HFF-Myc (cell line): ENCODE data around the gene MCRIP1.

Experiments
- DNase-seq: peaks from one replicate; pipeline ENCODE4 v3.0.0-alpha.2; 2011; ENCODE audit warnings: low read depth; ENCODE audit errors: extremely low read depth
- H3K4me3 ChIP-seq: replicated peaks from 2 replicates; pipeline ENCODE4 v1.5.1; 2011; ENCODE audit warnings: low read depth, mild to moderate bottlenecking, control low read depth, low read length
- CTCF ChIP-seq: IDR thresholded peaks from 2 replicates; pipeline ENCODE4 v1.5.1; 2012; ENCODE audit warnings: mild to moderate bottlenecking, low read depth, low read length, control low read depth; ENCODE audit errors: missing control alignments

Gene MCRIP1

GRCh38 chr17:81811705-81812570 is 21.2 kb downstream of the MCRIP1 start:
- H3K4me3 ChIP-seq: no peak overlapping the region
- TF ChIP-seq CTCF: no peak
- DNase-seq: no peak

- no peak for TF ChIP-seq CTCF
- H3K4me3 ChIP-seq: no peak overlapping the region
- DNase-seq: no peak
Observed at GRCh38 chr17:81810892-81811704, 22.0 kb downstream of the MCRIP1 start.

- H3K4me3 ChIP-seq: no peak overlapping the region
- DNase-seq: no peak
- TF ChIP-seq CTCF: no peak
Observed at GRCh38 chr17:81810476-81810875, 22.6 kb downstream of the MCRIP1 start.

GRCh38 chr17:81809556-81809998 is 23.5 kb downstream of the MCRIP1 start:
- H3K4me3 ChIP-seq: no peak overlapping the region
- no peak for DNase-seq
- no peak for TF ChIP-seq CTCF

GRCh38 chr17:81808778-81809555 is 24.1 kb downstream of the MCRIP1 start:
- TF ChIP-seq CTCF: no peak
- no peak for DNase-seq
- no peak overlapping the region for H3K4me3 ChIP-seq

GRCh38 chr17:81807839-81808238 is 25.3 kb downstream of the MCRIP1 start:
- TF ChIP-seq CTCF: no peak
- no peak overlapping the region for H3K4me3 ChIP-seq
- DNase-seq: no peak
